Body of pancreas (tissue), 4 donors: ENCODE measurements around the gene UBE4A. TPM values are rescaled to one million over a fixed set of nuclear protein-coding genes. Genes with fewer than 3 reads are reported as not detected.

Experiments
- ATAC-seq: fragments of 150-250 bp; one replicate; pipeline ENCODE4 v1.9.1; 2016
- DNase-seq, 4 donors: peaks; one replicate each; pipeline ENCODE4 v3.0.0-alpha.2; 2019
- H3K27ac ChIP-seq, 4 donors: fragments of 200-600 bp; sonication (generic); 1 replicate in 3 of 4; 2 replicates in 1 of 4; pipeline versions ENCODE4 v1.5.1 to v1.6.1; 2016 to 2019; ENCODE audit warnings: mild to moderate bottlenecking in 1 of 4, mixed read lengths in 1 of 4, moderate library complexity in 1 of 4
- H3K27me3 ChIP-seq, 2 donors: fragments of 200-600 bp; sonication (generic); one replicate each; pipeline ENCODE4 v1.6.0; 2016; ENCODE audit warnings: mild to moderate bottlenecking in 1 of 2
- H3K36me3 ChIP-seq, 2 donors: fragments of 200-600 bp; sonication (generic); replicated peaks in 1 of 2; 2 replicates each; pipeline ENCODE4 v1.5.1; 2016; ENCODE audit warnings: low read depth in 2 of 2; ENCODE audit not compliant: insufficient read depth in 1 of 2
- H3K4me1 ChIP-seq: fragments of 200-600 bp; sonication (generic); one replicate; pipeline ENCODE4 v1.6.0; 2016
- H3K4me3 ChIP-seq, 2 donors: fragments of 200-600 bp; sonication (generic); 1 replicate in 1 of 2; 2 replicates in 1 of 2; pipeline ENCODE4 v1.5.1; 2016 to 2019
- H3K9me3 ChIP-seq, 3 donors: fragments of 200-600 bp; sonication (generic); 1 replicate in 2 of 3; 2 replicates in 1 of 3; pipeline ENCODE4 v1.5.1; 2016
- POLR2A ChIP-seq, 3 donors: fragments of 450-650 bp; IDR thresholded peaks; one replicate each; pipeline ENCODE4 v1.6.1; 2016; ENCODE audit warnings: antibody characterized with exemption in 3 of 3, mild to moderate bottlenecking in 2 of 3
- WGBS, 2 donors: methylation state at CpG; one replicate each; pipeline ENCODE4 v1.1.5; 2017; 5-methylcytosine and 5-hydroxymethylcytosine counted together
- intact Hi-C: fragments of 100-400 bp; cut with DNase I; formaldehyde crosslinking; loops from one replicate; pipeline ENCODE4 v1.15.1; 2023
- total RNA-seq, 2 donors: library from RNA; depleted of rRNA; stranded (reverse); fragments of >200 nt; gene quantifications; one replicate each; pipeline ENCODE4 v1.1.0, GENCODE V29; 2016
- TF ChIP-seq, protein P1 (sequence below), 7 experiments: fragments of 450-650 bp in 4 of 7; fragments of 200-600 bp in 3 of 7; sonication (generic) in 3 of 7; IDR thresholded peaks; one replicate each; pipeline ENCODE4 v1.5.1; 2016 to 2019; ENCODE audit warnings: antibody characterized with exemption in 7 of 7

The UBE4A gene
- total RNA-seq, 2 donors from 2014 or later = 29.6 to 31.3 TPM

DNA sequence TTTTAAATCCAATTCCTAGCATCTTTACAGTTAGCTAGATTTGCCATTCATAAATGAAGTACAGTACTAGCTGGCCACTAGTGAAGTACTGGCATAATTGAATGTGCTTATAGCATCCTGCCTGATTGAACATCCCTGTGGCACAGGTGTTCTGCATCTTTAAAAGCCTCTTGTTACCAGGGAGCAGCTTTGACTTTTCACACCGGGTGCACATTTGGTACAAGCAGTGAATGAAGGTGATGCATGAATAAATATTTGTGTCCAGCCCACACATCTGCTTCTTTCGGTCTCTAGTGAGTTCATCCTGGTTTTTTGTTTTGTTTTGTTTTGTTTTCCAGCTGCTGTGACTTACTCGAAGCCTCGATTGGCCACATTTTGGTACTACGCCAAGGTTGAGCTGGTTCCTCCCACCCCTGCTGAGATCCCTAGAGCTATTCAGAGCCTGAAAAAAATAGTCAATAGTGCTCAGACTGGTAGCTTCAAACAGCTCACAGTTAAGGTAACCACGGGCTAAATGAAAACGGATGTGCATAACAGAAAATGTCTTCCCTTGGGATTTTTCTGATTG is 47.3 kb downstream of the UBE4A start:
- ATAC-seq = no peak
- DNase-seq = peak in 3 of 4 donors; percentile 14 to 31 (median 25)

DNA sequence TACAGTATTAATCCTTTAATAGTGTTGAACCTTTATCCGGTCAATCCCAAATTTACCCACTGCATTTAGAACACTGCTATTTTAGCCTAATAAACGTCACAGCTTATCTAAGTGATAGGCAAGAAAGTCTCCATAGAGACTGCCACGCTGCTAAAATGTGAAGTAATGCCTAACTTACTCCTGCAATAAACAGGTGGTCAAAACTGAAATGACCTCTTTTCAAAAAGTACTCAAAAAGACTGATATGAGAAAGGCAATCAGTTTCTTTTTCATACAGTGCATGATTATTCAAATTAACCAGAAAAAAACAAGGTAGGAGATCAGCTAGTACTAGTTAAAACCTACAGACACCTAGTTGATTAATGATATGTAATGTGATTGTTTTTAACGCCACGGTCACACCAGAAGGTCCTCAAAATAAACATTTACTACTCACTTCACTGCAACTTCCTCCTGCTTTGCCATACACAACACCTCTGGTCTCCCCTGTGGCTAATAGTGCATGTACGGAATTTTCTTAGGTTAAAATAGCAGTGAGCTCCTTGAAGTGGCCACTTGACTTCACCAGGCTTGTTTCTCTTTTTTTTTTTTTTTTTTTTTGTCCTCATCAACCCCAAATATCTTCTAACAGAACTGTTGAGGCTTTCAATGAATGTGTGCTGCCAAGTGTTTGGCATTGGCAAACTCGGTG is 50.8 kb downstream of the UBE4A start:
- intact Hi-C loops = no loop called here
- Histone ChIP-seq H3K9me3 (no peaks in the 10 kb centered on the region), H3K4me1 (no peaks in the 10 kb centered on the region), H3K27ac (no peak overlapping the region), H3K36me3 (peaks cover 0 to 8% of the 10 kb centered on the region in 2 donors), H3K27me3 (no peaks in the 10 kb centered on the region), H3K4me3 (no peak overlapping the region)
- DNase-seq = no peak
- ATAC-seq = no peak
- TF ChIP-seq, protein P1, sequence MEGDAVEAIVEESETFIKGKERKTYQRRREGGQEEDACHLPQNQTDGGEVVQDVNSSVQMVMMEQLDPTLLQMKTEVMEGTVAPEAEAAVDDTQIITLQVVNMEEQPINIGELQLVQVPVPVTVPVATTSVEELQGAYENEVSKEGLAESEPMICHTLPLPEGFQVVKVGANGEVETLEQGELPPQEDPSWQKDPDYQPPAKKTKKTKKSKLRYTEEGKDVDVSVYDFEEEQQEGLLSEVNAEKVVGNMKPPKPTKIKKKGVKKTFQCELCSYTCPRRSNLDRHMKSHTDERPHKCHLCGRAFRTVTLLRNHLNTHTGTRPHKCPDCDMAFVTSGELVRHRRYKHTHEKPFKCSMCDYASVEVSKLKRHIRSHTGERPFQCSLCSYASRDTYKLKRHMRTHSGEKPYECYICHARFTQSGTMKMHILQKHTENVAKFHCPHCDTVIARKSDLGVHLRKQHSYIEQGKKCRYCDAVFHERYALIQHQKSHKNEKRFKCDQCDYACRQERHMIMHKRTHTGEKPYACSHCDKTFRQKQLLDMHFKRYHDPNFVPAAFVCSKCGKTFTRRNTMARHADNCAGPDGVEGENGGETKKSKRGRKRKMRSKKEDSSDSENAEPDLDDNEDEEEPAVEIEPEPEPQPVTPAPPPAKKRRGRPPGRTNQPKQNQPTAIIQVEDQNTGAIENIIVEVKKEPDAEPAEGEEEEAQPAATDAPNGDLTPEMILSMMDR (IDR thresholded peaks at IDR 0.05) = no peak
- TF ChIP-seq POLR2A (IDR thresholded peaks at IDR 0.05) = no peak
- WGBS, 2 donors = 56 to 61% methylated on average over 7 of the region's 7 CpGs

More for the DNA sequence above, 47.3 kb downstream of the UBE4A start:
- Histone ChIP-seq H3K27me3 (no peaks in the 10 kb centered on the region), H3K4me3 (no peak overlapping the region), H3K36me3 (peaks cover 0 to 8% of the 10 kb centered on the region in 2 donors), H3K4me1 (peaks cover 25% of the 10 kb centered on the region), H3K9me3 (no peaks in the 10 kb centered on the region), H3K27ac (no peak overlapping the region)
- TF ChIP-seq, protein P1 (IDR thresholded peaks at IDR 0.05) = no peak
- TF ChIP-seq POLR2A (IDR thresholded peaks at IDR 0.05) = no peak
- intact Hi-C loops = no loop called here
- WGBS, 2 donors = 68 to 80% methylated on average over 7 of the region's 7 CpGs

DNA sequence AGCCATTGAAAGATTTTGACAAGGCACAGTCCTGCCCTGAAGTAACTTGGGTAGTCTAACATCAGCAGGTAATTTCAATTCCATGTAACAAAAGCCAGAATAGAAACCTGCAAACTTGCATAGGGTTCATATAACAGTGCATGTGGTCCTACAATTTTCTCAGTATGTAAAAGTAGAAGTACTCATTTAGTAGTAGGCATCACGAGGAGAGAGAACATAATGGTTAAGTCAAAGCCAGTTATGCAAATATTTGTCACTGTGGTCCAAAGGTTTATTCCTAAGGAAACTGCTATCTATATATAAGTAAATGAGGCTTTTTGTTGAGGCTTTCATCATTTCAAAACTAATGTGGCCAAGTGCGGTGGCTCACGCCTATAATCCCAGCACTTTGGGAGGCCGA is 52.1 kb downstream of the UBE4A start:
- intact Hi-C loops = no loop called here
- ATAC-seq (no peak), DNase-seq (no peak)
- 87 to 98% methylated on average over 4 of the region's 4 CpGs for WGBS, 2 donors
- Histone ChIP-seq H3K9me3 (no peaks in the 10 kb centered on the region), H3K27ac (no peak overlapping the region), H3K4me3 (no peak overlapping the region), H3K4me1 (no peaks in the 10 kb centered on the region), H3K36me3 (peaks cover 0 to 8% of the 10 kb centered on the region in 2 donors), H3K27me3 (no peaks in the 10 kb centered on the region)
- TF ChIP-seq POLR2A (IDR thresholded peaks at IDR 0.05) = no peak
- TF ChIP-seq, protein P1 (IDR thresholded peaks at IDR 0.05) = no peak

DNA sequence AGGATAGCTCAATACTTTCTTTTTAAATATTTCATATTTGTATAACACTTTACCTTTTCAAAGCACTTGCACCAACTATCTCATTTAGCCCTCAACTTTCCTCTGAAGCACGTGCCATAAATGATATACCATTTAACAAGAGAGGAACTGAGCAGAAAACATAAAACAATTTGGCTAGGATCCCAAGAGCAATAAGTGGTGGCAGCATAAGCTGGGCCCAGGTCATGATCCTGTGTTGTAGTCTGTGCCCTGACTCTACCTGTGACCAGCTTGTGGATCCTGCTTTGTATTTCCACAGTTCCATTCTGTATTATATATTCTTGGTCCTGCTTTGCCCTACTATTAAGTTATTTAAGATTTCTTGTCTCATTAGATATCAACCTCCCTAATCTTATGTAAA is 53.5 kb downstream of the UBE4A start:
- no peak overlapping the region for H3K4me3 ChIP-seq
- DNase-seq = no peak
- no peak for TF ChIP-seq POLR2A (IDR thresholded peaks at IDR 0.05)
- TF ChIP-seq, protein P1 (IDR thresholded peaks at IDR 0.05) = no peak
- WGBS, 2 donors = 73 to 88% methylated on average over 1 of the region's 1 CpG
- intact Hi-C loops = no loop called here
- H3K27ac ChIP-seq = no peak overlapping the region
- H3K4me1 ChIP-seq = no peaks in the 10 kb centered on the region
- H3K9me3 ChIP-seq = no peaks in the 10 kb centered on the region
- H3K27me3 ChIP-seq = no peaks in the 10 kb centered on the region
- H3K36me3 ChIP-seq = peaks cover 0 to 8% of the 10 kb centered on the region in 2 donors
- no peak for ATAC-seq
